Fibroblast of lung (primary cell): ENCODE results near the gene TSPAN18. TPM values are rescaled to one million over a fixed set of nuclear protein-coding genes. Genes with fewer than 3 reads are reported as not detected.

Experiments
- DNase-seq, 2 donors: peaks; one replicate each; pipeline versions ENCODE4 v3.0.0 to v3.0.0-alpha.2; 2010; ENCODE audit warnings: low read depth in 2 of 2
- H2AFZ ChIP-seq: 2 replicates; pipeline ENCODE4 v1.5.1; 2012; ENCODE audit warnings: low read length, control low read depth, inconsistent platforms
- H3K27ac ChIP-seq: 2 replicates; pipeline ENCODE4 v1.5.1; 2011; ENCODE audit warnings: low read length, control low read depth; ENCODE audit not compliant: insufficient read depth
- H3K27me3 ChIP-seq: 2 replicates; pipeline ENCODE4 v1.5.1; 2011; ENCODE audit warnings: mild to moderate bottlenecking, low read length; ENCODE audit not compliant: control insufficient read depth, insufficient read depth
- H3K36me3 ChIP-seq: 2 replicates; pipeline ENCODE4 v1.5.1; 2011; ENCODE audit warnings: low read length; ENCODE audit not compliant: control insufficient read depth, insufficient read depth
- H3K4me1 ChIP-seq: 2 replicates; pipeline ENCODE4 v1.5.1; 2011; ENCODE audit warnings: low read length; ENCODE audit not compliant: control insufficient read depth, insufficient read depth; ENCODE audit errors: extremely low read depth
- H3K4me2 ChIP-seq: 2 replicates; pipeline ENCODE4 v1.5.1; 2011; ENCODE audit warnings: low read length, control low read depth; ENCODE audit not compliant: insufficient read depth; ENCODE audit errors: extremely low read depth
- H3K4me3 ChIP-seq, 4 experiments: fragments of 200-600 bp in 1 of 4; sonication (generic) in 1 of 4; replicated peaks in 1 of 4; 2 replicates each; pipeline ENCODE4 v1.5.1; 2011 to 2016; ENCODE audit warnings: low read length in 4 of 4, low read depth in 3 of 4, mild to moderate bottlenecking in 3 of 4, control low read depth in 2 of 4, inconsistent platforms in 1 of 4, mixed read lengths in 1 of 4; ENCODE audit not compliant: insufficient read depth in 1 of 4; ENCODE audit errors: control extremely low read depth in 1 of 4
- H3K79me2 ChIP-seq: 2 replicates; pipeline ENCODE4 v1.5.1; 2012; ENCODE audit warnings: mild to moderate bottlenecking, low read length, inconsistent platforms; ENCODE audit not compliant: control insufficient read depth, insufficient read depth
- H3K9ac ChIP-seq: 2 replicates; pipeline ENCODE4 v1.5.1; 2011; ENCODE audit warnings: mild to moderate bottlenecking, low read length, control low read depth; ENCODE audit not compliant: insufficient read depth
- H3K9me3 ChIP-seq: 2 replicates; pipeline ENCODE4 v1.5.1; 2012; ENCODE audit warnings: low read depth, low read length; ENCODE audit not compliant: control insufficient read depth, insufficient read depth
- H4K20me1 ChIP-seq: 2 replicates; pipeline ENCODE4 v1.5.1; 2011; ENCODE audit warnings: low read length; ENCODE audit not compliant: control insufficient read depth, insufficient read depth; ENCODE audit errors: extremely low read depth
- CTCF ChIP-seq, 2 donors: IDR thresholded peaks in 1 of 2; conservative IDR thresholded peaks in 1 of 2; 1 replicate in 1 of 2; 2 replicates in 1 of 2; pipeline ENCODE4 v1.5.1; 2011 to 2012; ENCODE audit warnings: low read length in 2 of 2, control low read depth in 1 of 2, inconsistent platforms in 1 of 2, low read depth in 1 of 2, mild to moderate bottlenecking in 1 of 2
- EZH2 ChIP-seq: IDR thresholded peaks from 2 replicates; pipeline ENCODE4 v1.5.1; 2012; ENCODE audit warnings: low read length, control low read depth, mild to moderate bottlenecking; ENCODE audit errors: missing control alignments
- polyA plus RNA-seq, 2 donors: library from polyadenylated mRNA; depleted of rRNA in 1 of 2; stranded (reverse) in 1 of 2; unstranded in 1 of 2; fragments of >200 nt; gene quantifications; 2 replicates each; pipeline ENCODE4 v1.2.1, GENCODE V29; 2011 to 2012; ENCODE audit warnings: missing spikeins in 1 of 2
- total RNA-seq: library from RNA; depleted of rRNA; stranded (reverse); fragments of >200 nt; gene quantifications from 2 replicates; pipeline ENCODE4 v1.2.1, GENCODE V29; 2014

TSPAN18 gene
- total and polyA plus RNA-seq, 2 donors (not counting 1 experiment from before 2014, with no cell fraction given) = 0.15 TPM; not detected in 1

DNA sequence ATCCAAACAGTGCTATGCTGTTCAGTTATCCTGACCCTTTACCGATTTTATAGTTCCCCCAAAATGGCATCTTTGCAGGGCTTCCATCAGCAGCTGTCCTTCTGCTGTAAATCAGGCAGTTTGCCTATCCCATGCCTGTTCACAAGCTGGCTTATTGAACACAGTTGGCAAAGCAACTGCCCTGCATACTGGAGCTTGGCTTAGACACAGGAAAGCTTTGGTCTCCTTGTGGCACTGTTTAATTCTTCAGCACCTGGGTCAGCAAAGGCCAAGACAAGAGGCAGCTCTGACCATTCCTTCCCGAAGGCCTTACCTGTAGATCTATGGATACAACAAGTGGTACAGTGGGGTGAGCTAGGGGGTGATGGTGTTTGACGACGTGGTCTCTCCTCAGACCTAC, 32.2 kb downstream of the TSPAN18 start:
- Histone ChIP-seq H3K9me3 (no peaks in the 10 kb centered on the region), H3K4me2 (no peak overlapping the region), H3K4me3 (no peak overlapping the region), H3K4me1 (peaks cover 2% of the 10 kb centered on the region), H4K20me1 (no peaks in the 10 kb centered on the region), H3K36me3 (no peaks in the 10 kb centered on the region), H2AFZ (no peak overlapping the region), H3K27ac (no peak overlapping the region), H3K27me3 (peaks cover 12% of the 10 kb centered on the region), H3K9ac (no peak overlapping the region), H3K79me2 (no peaks in the 10 kb centered on the region)
- no peak for TF ChIP-seq EZH2
- no peak for TF ChIP-seq CTCF (conservative IDR thresholded peaks at IDR 0.05 in 1 of 2, IDR thresholded peaks at IDR 0.05 in 1 of 2; ENCODE audit: low read depth in 1 of 2, low read length in 2 of 2)
- DNase-seq = no peak

DNA sequence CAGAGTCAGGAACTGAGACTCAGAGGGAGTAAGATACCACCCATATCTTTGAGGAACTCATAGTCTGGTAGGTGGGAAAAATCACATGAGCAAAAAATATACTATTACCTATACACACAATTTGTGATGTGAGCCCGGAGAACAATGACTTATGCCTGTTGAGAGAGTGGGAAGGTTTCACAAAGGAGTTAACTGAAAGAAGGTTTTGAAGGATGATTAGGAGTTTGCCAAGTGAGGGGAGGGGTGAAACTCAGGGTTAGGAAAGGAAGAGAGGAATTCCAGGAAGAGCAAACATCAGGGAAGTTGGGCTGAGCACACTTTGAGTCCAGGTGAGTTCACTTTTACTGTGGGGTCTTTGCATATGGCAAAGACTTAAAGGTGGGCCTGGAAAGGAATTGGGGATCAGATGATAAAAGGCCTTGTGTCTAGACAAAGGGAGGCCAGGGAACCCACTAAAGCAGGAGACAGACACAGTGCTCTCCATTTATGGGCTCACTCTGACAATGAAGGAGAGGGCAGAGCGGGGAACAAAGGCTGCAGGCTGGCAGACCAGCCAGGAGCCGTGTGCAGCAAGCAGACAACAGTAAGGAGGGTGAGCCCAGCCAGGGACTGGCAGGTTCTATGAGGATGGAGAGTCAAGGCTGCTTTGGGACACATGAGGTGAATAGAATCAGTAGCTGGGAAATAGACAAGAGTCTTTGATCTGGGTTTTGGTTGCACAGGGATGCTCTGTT, 33.1 kb downstream of the TSPAN18 start:
- no peak for TF ChIP-seq EZH2
- no peak for TF ChIP-seq CTCF (conservative IDR thresholded peaks at IDR 0.05 in 1 of 2, IDR thresholded peaks at IDR 0.05 in 1 of 2; ENCODE audit: low read depth in 1 of 2, low read length in 2 of 2)
- H3K4me1 ChIP-seq = peaks cover 2% of the 10 kb centered on the region
- no peak overlapping the region for H3K4me3 ChIP-seq
- H3K4me2 ChIP-seq = no peak overlapping the region
- H3K9me3 ChIP-seq = no peaks in the 10 kb centered on the region
- no peaks in the 10 kb centered on the region for H3K36me3 ChIP-seq
- H2AFZ ChIP-seq = no peak overlapping the region
- H3K27ac ChIP-seq = no peak overlapping the region
- H3K79me2 ChIP-seq = no peaks in the 10 kb centered on the region
- H3K9ac ChIP-seq = no peak overlapping the region
- peaks cover 5% of the 10 kb centered on the region for H3K27me3 ChIP-seq
- DNase-seq = no peak
- no peaks in the 10 kb centered on the region for H4K20me1 ChIP-seq

DNA sequence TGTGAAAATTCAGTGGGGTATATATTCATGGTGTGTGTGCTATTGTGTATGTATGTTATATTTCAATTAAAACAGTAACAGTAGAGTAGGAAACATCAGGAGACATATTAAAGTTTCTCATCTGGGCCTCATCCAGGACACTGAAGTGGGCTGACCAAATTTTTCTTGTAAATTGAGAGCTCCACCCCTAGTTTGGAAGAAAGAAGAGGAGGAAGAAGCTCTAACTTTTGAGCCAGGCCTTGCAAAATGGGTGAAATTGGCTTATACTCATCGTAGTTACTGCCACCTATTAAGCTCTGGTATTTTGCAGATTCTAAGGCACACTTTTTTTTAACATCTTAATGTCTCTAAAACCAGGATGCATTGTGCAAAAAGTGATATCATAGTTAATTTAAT, 33.7 kb downstream of the TSPAN18 start:
- Histone ChIP-seq H3K4me2 (no peak overlapping the region), H3K27me3 (peaks cover 4% of the 10 kb centered on the region), H3K79me2 (no peaks in the 10 kb centered on the region), H2AFZ (no peak overlapping the region), H3K9me3 (no peaks in the 10 kb centered on the region), H3K4me1 (peaks cover 2% of the 10 kb centered on the region), H3K36me3 (no peaks in the 10 kb centered on the region), H3K9ac (no peak overlapping the region), H4K20me1 (no peaks in the 10 kb centered on the region), H3K4me3 (no peak overlapping the region), H3K27ac (no peak overlapping the region)
- DNase-seq = no peak
- TF ChIP-seq CTCF (conservative IDR thresholded peaks at IDR 0.05 in 1 of 2, IDR thresholded peaks at IDR 0.05 in 1 of 2; ENCODE audit: low read depth in 1 of 2, low read length in 2 of 2) = no peak
- TF ChIP-seq EZH2 = no peak
